Peyer's patch (tissue), 4 donors: ENCODE results near the gene MRC2. TPM values are rescaled to one million over a fixed set of nuclear protein-coding genes. Genes with fewer than 3 reads are reported as not detected.

Source experiments
- DNase-seq, 3 donors: peaks; one replicate each; pipeline ENCODE4 v3.0.0-alpha.2; 2017 to 2019
- H3K27ac ChIP-seq, 4 donors: fragments of 200-600 bp; sonication (generic); one replicate each; pipeline ENCODE4 v1.5.1; 2016 to 2019
- H3K27me3 ChIP-seq, 2 donors: fragments of 200-600 bp; sonication (generic); one replicate each; pipeline ENCODE4 v1.5.1; 2019
- H3K36me3 ChIP-seq, 3 donors: fragments of 200-600 bp; sonication (generic); one replicate each; pipeline ENCODE4 v1.5.1; 2016 to 2019
- H3K4me1 ChIP-seq, 4 donors: fragments of 200-600 bp; sonication (generic); one replicate each; pipeline ENCODE4 v1.5.1; 2016 to 2019
- H3K4me3 ChIP-seq, 4 donors: fragments of 200-600 bp; sonication (generic); 1 replicate in 3 of 4; 2 replicates in 1 of 4; pipeline ENCODE4 v1.5.1; 2016 to 2019; ENCODE audit warnings: mild to moderate bottlenecking in 1 of 4
- H3K9me3 ChIP-seq, 4 donors: fragments of 200-600 bp; sonication (generic); one replicate each; pipeline ENCODE4 v1.5.1; 2016 to 2019; ENCODE audit warnings: mild to moderate bottlenecking in 1 of 4
- CTCF ChIP-seq, 6 experiments: fragments of 450-650 bp in 4 of 6; fragments of 200-600 bp in 2 of 6; sonication (generic) in 1 of 6; IDR thresholded peaks; one replicate each; pipeline ENCODE4 v1.5.1; 2017 to 2019; ENCODE audit warnings: antibody characterized with exemption in 6 of 6, mild to moderate bottlenecking in 3 of 6, moderate library complexity in 1 of 6
- POLR2A ChIP-seq, 2 donors: fragments of 450-650 bp; IDR thresholded peaks; one replicate each; pipeline ENCODE4 v1.5.1; 2017; ENCODE audit warnings: antibody characterized with exemption in 2 of 2, mild to moderate bottlenecking in 2 of 2, moderate library complexity in 2 of 2
- small RNA-seq, 2 donors: library from RNA; depleted of rRNA; stranded (forward); fragments of <200 nt; gene quantifications; one replicate each; pipeline ENCODE3, GENCODE V24; 2016
- total RNA-seq, 4 donors: library from RNA; depleted of rRNA; stranded (reverse); fragments of >200 nt; gene quantifications; one replicate each; pipeline ENCODE4 v1.1.0, GENCODE V29; 2016

Gene MRC2
- total RNA-seq, 4 donors from 2014 or later: 9.0 to 33.8 (median 14.6) TPM

DNA sequence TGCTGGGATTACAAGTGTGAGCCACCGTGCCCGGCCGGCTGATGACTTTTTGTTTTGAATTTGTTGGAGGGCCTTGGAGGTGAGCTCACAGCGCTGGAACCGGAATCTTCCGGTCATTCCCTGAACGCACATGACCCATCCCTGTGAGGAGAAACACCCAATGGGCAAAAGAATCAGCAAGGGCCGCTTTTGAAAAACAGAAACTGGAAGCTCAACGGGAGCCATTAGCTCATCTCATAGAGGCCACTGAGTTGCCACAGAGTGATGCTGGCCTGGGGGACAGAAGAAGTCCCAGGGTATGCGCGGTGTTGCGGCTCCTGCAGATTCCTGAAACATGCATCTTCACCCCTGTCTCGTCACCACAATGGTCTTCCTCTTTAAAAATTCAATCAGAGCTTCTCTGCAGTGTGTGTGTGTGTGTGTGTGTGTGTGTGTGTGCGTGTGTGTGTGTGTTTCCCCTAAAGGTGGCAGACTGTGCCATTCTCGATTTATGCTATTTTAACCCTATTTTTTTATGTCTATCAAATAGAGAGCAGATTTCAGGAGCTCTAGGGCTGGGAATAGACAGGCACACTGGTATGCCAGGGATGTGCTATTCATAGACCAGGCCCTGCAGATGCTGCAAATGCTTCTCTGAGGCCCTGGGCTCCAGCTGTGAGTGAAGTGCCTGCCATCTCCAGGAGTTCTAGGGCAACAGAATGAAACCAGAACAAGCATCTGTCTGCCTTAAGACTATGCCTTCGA lies 112.3 kb downstream of the MRC2 start:
- DNase-seq: no peak
- H3K27ac ChIP-seq: no peak overlapping the region
- no peaks in the 10 kb centered on the region for H3K27me3 ChIP-seq
- no peaks in the 10 kb centered on the region for H3K9me3 ChIP-seq
- no peaks in the 10 kb centered on the region for H3K36me3 ChIP-seq
- no peak for TF ChIP-seq POLR2A (IDR thresholded peaks at IDR 0.05)
- no peak for TF ChIP-seq CTCF (IDR thresholded peaks at IDR 0.05)
- no peaks in the 10 kb centered on the region for H3K4me1 ChIP-seq
- no peak overlapping the region for H3K4me3 ChIP-seq

- Histone ChIP-seq H3K4me1 (no peaks in the 10 kb centered on the region), H3K27ac (no peak overlapping the region), H3K36me3 (no peaks in the 10 kb centered on the region), H3K9me3 (no peaks in the 10 kb centered on the region), H3K27me3 (no peaks in the 10 kb centered on the region), H3K4me3 (no peak overlapping the region)
- TF ChIP-seq POLR2A (IDR thresholded peaks at IDR 0.05) (no peak), CTCF (IDR thresholded peaks at IDR 0.05) (no peak)
- DNase-seq: no peak
These were observed 113.8 kb downstream of the MRC2 start for GRCh38 chr17:62741290-62741689.

Small RNA genes lying within 50 kb of the gene (small RNA-seq; reads per million reads assigned to genes)
- 0 reads per million in 2 donors for gene RF00019
- gene RNU6-446P: 0 reads per million in 2 donors

Other genes with a start within 250 kb of the MRC2 start
- gene EFCAB3, start 247.1 kb upstream of the MRC2 start, total RNA-seq: not detected
- 10 to 100 TPM in 3 of 4 donors, 1 to 10 TPM in 1; 10.0 to 18.2 (median 14.9) TPM for gene METTL2A, start 203.8 kb upstream of the MRC2 start, total RNA-seq
- gene TLK2, start 148.8 kb upstream of the MRC2 start, total RNA-seq: 10 to 100 TPM; 33.8 to 65.2 (median 49.3) TPM
- not detected for gene MARCHF10, start 180.6 kb downstream of the MRC2 start, total RNA-seq